ENCODE data around the gene DAZAP2. TPM values are rescaled to one million over a fixed set of nuclear protein-coding genes. Genes with fewer than 3 reads are reported as not detected.

DAZAP2 gene
- total and polyA plus RNA-seq, 2 of the 13 experiments (the other 11 are each of a cell fraction or from before 2014, with no cell fraction given) = 64.5 to 222 TPM

- no peak overlapping the region for H2AFZ ChIP-seq (ENCODE audit: low read length)
- 55% methylated on average over 5 of the region's 7 CpGs for WGBS (ENCODE audit: low lambda C conversion rate)
- POLR2A ChIA-PET = interaction anchor here (1.6 to 2.4 kb wide), 2 partner anchors 9 to 10 kb away, joined by 5 to 13 read pairs; partner anchors contain the start of gene DAZAP2
- H3K9ac ChIP-seq (ENCODE audit: insufficient read depth, low read depth, low read length) = no peak overlapping the region
- H4K20me1 ChIP-seq (ENCODE audit: insufficient read depth, low read length) = no peaks in the 10 kb centered on the region
- intact Hi-C loops (cut with micrococcal nuclease; ENCODE audit: unreplicated experiment) (no loop called here), in situ Hi-C loops (cut with HindIII; ENCODE audit: extremely low pct_ligation_motif_present, low pct_unique_long_range_greater_than_20kb) (no loop called here)
- no peaks in the 10 kb centered on the region for H3K36me3 ChIP-seq (replicated peaks in 1 of 2; ENCODE audit: control insufficient read depth in 1 of 2, insufficient read depth in 2 of 2, low read length in 2 of 2)
- no peaks in the 10 kb centered on the region for H3K9me3 ChIP-seq (ENCODE audit: low read length)
- H3K27ac ChIP-seq (ENCODE audit: extremely low read length, insufficient read depth, low read length) = no peak overlapping the region
- H3K4me2 ChIP-seq (ENCODE audit: low read depth, low read length) = no peak overlapping the region
- no TSS peak for BruUV-seq (replicated peaks)
- no peaks in the 10 kb centered on the region for H3K79me2 ChIP-seq (ENCODE audit: insufficient read depth, low read length)
- DNase-seq (ENCODE audit: low spot score) (no peak), FAIRE-seq (no peak), ATAC-seq (no peak; the same call in 2 of the 3 replicates)
- no peak for TF ChIP-seq ZNF24 (IDR thresholded peaks at IDR 0.05)
- TF ChIP-seq ZNF770 (CRISPR knock-in tag; IDR thresholded peaks at IDR 0.05) = peak; percentile 93
- TF ChIP-seq DMTF1 (CRISPR knock-in tag; IDR thresholded peaks at IDR 0.05) = no peak
- H3K4me3 ChIP-seq (replicated peaks in 1 of 3; ENCODE audit: insufficient read depth in 1 of 3, low read depth in 2 of 3, low read length in 3 of 3) = no peak overlapping the region
- H3K4me1 ChIP-seq (ENCODE audit: insufficient read depth, low read length) = peaks cover 10% of the 10 kb centered on the region; the same call in 1 of the 2 replicates
- no peaks in the 10 kb centered on the region for H3K27me3 ChIP-seq (ENCODE audit: control insufficient read depth in 1 of 2, insufficient read depth in 2 of 2, low read length in 2 of 2)
- CTCF ChIA-PET (ENCODE audit: low intra/inter-chr PET ratio, low total read pairs) = no interaction called here
These were observed 9.4 kb upstream of the DAZAP2 start for GRCh38 chr12:51229116-51229809.

All from HepG2 (cell line).